ENCODE results near the gene NTM.

The NTM gene

DNA sequence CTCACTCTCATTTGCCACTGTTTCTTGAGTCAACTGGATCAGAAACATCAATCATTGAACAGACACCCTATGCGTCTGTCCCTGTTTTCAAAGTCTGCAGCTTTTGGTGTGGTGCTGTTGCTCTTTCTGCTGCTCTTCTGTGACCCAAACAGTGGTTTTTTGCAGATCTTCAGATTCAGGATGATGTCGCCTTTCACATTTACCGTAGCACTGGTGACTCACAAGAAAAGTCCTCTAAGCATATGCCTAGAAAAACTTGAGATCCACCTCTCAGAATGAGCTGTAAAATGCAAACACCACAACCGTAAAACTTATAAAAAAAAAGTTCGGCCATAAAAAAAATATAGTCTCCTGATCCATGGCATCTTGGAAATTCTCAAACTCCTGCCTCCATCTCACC is 400.4 kb downstream of the NTM start:
- no peak for DNase-seq (ENCODE audit: low spot score)

DNA sequence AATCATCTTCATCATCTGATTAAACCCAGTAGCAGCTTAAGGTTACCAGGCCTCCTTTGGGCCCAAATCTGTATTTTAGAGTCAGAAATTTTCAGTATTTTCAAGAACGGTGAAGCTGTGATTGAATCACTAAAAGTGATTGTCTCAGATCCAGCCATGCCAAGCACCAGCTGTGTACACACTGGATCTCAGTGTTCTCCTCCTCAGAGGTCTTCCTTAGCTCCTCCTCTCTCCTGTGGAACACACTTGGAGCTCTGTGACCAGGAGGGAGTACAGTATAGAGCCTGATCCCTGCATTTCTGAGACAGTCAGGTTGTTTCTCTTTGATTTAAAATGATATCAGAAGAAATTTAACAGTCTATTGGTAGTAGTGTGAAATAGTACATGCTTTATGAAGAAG is 401.1 kb downstream of the NTM start:
- no peak for DNase-seq (ENCODE audit: low spot score)

DNA sequence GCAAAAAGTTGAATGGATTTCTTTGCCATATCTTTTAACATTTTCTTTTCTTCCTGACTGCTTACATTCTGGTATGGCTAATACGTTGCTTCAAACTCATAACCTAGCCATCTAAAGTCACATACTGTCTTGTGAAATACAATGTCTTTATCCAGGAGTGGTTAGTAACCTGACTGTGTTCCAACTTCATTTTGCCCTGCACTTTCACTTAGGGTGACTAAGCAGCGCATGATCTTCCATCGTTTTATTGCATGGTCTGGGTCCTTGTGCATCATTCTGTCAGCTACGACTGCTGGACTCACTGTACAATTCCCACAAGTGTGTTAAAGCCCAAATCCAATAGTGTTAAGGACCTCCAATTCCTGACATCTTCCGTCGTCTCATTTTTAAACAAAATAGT is 403.2 kb downstream of the NTM start:
- DNase-seq (ENCODE audit: low spot score) = no peak

DNA sequence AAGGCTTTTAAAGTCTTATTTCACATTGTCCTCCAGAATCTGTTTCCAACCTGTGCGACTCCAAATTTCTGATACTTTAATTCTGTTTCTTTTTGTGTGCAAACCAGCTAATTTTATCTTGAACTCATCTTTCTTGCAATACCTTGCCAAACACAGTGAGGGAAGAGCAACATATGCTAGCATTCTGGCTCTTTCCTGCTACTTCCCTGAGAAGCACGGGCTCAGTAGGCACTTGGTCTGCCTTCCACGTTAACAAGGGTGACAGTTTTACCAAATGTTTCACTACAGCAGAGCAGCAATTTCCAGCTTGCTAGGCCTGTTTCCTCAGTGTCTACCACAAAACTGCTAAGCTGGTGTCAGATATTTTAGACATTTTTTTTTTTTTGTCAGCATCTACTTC is 405.8 kb downstream of the NTM start:
- DNase-seq (ENCODE audit: low spot score) = no peak

DNA sequence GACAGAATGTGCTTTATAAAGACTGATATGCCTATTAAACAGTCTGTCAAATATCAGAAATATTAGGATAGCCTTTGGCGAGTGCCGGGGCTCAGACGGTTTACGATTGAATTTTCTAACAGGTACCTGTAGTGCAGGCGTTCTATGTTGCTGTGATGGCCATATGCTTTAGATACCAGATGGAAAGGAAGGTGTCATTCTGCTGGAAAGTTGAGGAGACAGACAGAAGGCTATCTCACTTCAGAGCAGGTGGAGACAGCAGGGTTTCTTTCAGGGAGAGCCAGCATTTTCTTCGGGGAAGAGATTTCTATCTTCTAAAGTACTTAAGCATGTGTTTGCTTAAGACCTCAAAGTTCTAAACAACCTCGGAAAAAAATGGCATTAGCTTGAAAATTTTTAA is 415.4 kb downstream of the NTM start:
- no peak for DNase-seq (ENCODE audit: low spot score)

DNA sequence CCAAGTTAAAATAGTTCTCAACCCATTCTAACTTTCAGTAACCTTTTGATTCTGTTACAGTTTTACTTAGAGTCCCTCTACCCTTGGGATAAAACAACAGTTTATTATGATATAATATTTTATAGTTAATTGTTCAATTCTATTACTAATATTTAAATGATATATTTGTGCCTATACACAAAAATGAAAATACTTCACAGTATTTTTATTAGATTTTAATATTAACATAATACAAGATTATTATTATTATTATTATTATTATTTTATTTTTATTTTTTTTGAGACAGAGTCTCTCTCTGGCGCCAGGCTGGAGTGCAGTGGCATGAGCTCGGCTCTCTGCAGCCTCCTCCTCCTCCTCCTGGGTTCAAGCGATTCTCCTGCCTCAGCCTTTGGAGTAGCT is 416.7 kb downstream of the NTM start:
- DNase-seq (ENCODE audit: low spot score) = no peak

DNA sequence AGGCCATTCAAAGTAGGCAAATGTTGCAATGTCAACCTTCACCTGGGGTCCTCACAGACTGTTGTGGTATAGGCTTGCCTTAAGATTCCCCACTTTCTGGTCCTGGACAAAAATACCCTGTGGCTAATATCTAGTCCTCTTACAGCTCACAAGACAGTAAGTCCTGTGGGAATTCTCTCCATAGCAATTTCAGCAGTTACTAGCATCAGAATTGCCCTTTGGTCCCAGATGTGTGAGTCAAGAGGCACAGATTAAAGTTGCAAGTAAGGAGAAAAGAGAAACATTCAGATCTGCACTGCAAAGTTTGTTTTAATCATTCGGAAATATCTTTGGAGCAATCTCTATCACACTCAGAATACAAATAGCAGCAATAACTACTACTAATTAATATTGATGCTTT is 420.2 kb downstream of the NTM start:
- no peak for DNase-seq (ENCODE audit: low spot score)

DNA sequence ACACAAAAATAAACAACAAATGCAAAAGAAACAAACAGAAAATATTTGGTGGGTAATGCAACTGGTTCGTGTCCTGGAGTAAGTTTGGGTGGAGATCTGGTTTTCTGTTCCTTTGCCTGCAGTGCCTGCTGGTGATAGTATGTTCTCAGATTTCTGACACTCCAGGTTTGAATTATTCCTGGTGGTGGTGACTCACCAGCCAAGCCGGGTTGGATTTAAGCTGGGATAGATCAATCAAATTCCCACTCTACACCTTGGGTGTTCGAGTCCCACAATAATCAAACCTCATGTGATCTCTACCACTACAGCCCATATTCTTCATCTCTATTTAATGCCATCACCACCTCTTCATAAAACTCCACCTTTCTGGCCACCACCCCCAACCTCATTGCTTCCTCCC is 421.8 kb downstream of the NTM start:
- no peak for DNase-seq (ENCODE audit: low spot score)

DNA sequence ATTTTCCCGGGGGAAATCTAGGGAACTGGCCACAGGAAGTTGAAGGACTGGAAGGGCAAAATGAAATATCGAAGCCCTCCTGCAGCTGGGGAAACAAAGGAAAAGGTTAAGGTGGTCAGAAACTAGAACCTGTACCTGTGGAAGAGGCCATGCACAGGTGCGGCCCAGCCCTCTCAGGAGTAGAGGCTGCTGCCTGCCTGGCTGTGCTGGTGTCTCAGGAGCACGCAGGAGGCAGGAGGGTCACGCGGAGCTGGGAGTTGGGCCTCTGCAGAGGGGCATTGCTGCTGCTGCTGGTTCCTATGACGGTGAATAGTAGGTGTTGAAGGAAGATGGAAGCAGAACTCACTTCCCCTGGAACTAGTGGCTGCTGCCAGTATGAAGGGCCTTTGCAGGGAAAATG is 425.7 kb downstream of the NTM start:
- DNase-seq (ENCODE audit: low spot score) = no peak

DNA sequence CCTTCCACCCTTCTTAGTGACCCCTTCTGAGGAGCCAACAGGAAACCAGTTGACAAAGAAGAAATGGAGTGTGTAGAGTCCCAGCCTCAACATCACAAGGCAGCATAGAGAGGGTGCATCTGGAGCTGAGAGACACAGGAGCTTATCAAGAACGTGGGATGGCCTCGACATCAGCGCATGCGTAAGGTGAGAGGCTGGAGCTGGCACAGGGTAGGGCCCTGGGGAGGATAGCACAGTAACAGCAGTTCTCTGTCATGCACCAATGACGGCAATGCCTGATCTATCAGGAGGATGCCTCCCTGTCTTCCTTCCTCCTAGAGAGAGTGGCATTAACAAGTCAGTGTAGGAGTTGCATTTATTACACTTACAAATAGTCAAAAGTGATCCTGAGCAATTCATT is 426.1 kb downstream of the NTM start:
- DNase-seq (ENCODE audit: low spot score) = no peak

DNA sequence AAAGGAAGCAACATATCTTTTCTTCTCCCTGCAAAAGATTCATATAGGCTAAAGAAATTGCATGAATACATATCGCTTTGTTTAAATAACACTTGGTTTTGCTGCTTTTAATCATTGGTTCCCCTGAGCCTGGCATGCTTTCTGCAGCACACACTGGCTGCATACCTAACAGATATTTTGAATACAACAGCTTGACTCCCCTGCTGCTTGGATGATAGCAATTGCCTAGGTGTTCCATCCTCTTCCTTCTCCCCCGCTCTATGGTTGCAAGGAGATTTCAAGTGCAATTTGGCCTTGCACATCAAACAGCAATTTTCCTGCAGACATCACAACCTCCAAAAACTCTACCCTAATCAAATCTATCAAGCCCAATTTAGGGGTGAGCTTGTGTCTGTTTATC is 430.0 kb downstream of the NTM start:
- no peak for DNase-seq (ENCODE audit: low spot score)

DNA sequence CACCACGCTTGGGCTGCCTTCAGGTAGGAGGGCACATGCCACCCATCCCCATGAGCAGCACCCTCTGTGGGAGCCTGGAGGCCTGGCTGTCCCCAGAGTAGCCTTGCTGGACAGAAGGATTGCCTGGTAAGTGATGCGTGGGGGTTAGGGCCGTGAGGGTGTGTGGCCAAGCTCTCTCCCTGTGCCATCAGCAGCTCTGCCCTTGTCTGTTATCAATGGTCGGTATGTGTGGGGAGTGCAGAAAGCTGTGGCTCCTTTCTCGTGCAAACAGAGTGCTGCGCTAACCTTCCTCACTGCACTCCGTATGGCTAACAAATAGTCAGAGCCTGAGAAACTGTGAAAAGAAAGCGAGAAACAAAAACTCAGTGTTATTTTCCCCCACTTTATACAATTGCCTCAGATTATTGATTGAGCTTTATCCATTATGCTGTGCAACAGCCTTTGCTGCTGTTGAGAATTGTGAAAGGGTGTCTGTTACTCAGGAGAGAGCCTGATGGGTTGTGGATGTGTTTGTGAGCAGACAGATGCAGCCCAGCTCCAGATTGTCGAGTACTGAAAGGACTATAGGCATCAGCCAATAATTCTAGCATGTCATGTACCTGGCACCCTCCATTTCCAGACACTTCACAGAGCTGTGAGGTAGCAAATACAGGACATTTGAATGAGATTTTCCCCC is 432.2 kb downstream of the NTM start:
- DNase-seq (ENCODE audit: low spot score) = no peak

DNA sequence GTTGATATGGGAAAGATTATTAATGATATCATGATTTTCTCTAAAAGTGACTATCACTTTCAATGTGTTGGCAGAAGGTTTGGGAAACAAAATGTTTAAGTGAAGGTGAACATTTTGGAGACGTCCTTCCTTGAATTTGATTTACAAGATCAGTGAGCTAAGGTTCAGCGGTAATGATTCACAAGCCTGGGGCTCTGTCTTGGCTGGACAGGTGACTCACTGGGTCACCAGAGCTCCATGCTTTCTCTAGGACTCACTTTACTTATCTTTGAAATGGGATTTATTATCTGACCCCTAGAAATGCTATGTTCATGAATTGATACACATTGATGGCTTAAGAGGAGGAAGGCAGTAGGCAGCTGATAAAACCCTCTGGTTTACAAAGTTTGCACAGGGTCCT is 437.5 kb downstream of the NTM start:
- no peak for DNase-seq (ENCODE audit: low spot score)

DNA sequence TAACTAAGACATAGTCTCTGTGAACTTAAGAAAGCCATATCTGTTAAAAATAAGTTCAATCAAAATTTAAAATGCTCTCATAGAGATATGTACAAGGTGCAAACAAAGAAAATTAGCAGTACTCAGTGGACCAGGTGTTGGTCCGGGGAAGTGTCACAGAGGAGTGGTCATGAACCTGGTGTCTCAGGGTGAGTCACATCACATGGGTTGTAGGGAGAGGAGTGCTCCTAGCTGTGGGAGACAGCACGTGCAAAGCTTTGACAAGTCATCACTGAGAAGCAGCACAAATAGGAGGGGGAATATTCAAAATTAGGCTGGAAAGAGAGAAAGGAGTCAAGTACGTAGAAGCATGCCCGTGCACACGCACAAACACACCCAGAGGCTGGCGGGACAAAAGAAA is 438.1 kb downstream of the NTM start:
- no peak for DNase-seq (ENCODE audit: low spot score)

DNA sequence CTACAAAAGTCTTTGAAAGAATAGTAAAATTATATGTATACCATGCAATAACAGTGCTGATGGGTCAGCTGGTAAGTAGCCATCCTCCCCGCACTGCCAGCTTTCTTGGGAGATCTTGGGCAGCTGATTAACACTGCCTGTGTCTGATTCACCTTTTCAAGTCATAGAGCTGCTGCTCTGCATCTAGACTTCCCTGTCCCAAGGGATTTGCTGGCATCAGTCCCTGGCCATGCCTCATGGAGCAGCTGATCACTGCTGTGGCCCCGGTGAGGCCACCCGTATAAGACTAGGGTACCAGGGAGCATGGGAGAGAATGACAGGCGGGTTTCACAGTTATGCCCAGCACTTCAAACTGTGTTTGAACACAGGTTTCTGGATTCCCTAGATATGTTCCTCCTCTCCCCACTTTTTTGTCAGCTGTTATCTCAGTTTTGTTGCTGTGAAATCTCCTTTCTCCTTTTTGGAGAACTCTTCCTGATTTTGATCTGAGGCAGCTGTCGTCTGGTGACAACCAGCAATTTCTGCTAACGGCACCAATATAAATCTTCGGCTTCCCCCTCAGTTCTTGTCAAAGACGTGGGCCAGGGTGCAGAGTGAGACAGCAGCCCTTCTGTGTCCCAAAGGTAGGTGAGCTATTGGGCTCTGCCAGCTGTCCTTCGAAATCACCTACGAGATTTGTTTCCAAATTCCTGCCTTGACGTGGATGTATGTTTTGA is 438.9 kb downstream of the NTM start:
- no peak for DNase-seq (ENCODE audit: low spot score)

DNA sequence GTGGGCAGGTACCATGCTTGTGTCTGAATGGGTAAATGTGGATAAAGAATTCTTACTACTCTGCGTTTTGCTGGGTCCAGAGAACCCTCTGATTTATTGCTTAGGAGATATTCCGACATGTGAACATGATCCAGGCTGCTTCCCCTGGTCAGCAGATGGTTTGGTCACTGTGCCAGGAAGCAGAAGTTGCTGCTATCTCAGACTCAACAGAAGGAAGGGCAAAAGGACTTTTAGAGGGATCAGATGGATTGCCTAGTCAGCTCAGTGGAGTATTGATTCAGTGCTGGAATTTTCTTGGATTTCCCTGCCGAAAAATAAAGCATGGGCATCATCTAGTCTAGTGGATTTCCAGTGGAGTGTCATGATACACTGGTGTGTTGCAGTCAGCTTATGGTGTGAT is 440.1 kb downstream of the NTM start:
- DNase-seq (ENCODE audit: low spot score) = no peak

DNA sequence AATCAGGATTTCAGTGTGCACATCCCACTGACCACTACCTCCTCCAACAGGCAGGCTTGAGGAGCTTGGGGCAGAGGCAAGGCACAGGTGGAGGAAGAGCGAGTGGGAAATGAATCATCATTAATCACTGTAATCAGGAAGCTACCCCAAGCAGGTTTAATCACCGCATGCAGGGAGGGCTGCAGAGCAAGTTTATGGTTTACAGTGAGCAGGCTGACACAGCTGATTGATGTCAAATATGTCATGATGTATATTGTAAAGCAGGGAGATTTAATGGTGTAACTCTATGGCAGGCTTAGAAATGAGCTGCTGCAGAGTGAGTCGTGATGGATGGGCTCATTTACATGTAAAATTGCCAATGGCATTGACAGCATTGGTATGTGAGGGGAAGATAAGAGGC is 441.0 kb downstream of the NTM start:
- no peak for DNase-seq (ENCODE audit: low spot score)

DNA sequence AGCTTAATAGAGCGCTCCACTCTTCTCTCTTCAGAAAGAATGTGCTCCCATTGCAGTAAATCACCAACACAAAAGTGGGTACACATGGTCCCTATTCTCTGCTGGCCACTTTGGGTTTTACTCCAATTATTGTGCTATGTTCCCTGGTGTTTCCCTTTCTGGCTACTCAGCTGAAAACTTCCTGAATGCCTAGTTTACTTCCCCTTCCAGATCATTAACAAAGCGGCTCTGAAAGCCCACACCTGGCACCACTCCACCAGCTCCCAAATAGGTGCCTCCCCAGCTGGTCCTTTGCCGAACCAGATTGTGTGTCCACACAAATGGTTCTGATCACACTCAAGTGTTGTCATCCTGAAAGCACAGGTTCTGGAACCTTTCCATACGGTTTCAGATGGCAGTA is 443.7 kb downstream of the NTM start:
- no peak for DNase-seq (ENCODE audit: low spot score)

DNA sequence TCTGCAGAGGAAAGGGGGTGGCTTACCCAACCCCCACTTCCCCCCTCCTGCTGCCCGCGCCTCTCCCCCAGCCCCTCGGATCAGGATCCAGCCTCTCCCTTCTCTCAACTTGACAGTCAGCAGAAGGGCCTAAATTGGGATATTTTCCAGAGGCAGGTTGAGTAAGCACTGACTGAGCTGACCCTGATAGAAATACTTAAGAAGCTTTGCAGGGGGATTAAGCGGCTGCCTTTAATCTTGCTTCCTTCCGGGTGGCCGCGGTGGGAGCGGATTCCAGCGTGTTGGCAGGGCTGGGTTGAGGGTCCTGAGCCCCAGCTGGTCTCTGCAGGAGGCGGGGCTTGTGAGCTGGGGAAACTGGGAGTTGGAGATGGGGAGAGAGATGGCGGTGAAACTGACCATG is 445.2 kb downstream of the NTM start:
- peak; percentile 73 for DNase-seq (ENCODE audit: low spot score)

DNA sequence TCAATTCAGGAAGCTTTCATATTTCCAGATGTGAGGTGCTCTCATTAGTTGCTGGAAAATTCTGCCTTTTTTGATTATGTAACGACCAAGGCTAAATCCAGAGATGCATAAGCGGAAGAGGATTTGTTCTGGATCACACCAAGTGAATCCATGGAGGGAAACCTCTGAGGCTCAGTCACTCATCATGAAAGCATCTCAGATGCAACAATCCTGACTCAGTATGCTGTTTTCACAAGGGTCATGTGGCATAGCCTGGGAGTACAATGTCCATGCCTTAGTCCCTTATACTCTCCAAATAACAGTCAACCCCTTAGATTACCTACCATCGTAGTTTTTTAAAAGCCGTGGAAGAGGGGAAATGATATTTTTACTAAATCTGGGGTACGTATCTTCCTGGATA is 445.6 kb downstream of the NTM start:
- no peak for DNase-seq (ENCODE audit: low spot score)

DNA sequence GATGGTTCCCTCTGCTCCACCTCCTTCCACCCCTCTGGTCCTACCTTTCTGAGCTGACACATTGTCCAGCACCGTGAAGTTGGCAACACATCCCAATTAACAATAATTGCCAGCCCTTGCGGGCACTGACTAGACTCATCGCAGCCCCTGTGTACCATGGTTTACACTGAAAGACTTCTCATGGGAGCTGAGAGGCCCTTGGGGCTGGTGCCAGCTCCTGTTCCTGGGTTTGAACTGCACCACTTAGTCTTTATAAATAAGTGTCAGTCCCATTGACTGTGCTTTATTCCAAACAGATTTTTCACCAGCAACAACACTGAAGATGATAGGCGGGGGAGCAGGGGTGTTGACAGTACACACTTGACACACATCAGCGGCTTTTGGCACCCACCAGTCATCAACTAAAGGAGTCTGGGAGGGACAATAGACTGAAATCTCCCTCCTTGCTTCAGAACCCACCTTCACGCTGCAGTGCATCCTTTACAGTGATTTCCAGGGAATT is 447.3 kb downstream of the NTM start:
- DNase-seq (ENCODE audit: low spot score) = no peak

DNA sequence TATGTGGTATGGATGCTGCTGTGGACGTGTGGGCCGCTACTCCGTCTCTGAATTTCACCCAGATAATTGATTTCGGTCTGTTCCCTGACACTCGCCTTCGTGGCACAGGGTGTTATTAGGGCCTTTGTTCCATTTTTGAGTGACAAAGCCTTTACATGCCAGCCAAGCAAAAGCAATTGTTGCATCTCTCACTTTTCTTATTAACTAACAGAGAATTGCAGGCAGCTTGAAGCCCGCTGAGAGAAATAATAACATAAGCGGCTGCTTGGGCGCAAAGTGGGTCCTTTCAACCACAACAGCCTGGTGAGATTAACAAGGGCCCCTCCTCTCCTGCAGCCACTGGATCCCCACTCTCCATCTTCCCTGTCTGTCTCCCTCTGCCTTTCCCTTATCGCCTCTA is 449.4 kb downstream of the NTM start:
- no peak for DNase-seq (ENCODE audit: low spot score)

DNA sequence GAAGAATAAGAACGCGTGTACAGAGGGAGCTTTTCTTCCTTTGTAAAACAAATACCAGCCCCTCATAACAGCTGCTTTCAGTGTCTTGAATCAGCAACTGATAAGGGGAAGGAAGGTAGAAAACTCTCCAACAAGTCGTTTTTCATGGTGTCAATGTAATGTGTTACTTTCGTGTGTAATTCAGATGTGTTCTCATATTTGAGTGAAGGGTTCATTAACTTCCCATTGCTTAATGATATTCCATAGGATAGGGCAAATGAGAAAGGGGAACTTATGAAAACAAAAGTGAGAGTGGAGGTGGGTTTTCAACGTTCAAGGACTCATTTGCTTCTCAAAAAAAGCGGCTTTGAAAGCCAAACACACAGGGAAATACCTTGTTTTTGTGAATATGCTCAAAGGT is 452.1 kb downstream of the NTM start:
- DNase-seq (ENCODE audit: low spot score) = no peak

DNA sequence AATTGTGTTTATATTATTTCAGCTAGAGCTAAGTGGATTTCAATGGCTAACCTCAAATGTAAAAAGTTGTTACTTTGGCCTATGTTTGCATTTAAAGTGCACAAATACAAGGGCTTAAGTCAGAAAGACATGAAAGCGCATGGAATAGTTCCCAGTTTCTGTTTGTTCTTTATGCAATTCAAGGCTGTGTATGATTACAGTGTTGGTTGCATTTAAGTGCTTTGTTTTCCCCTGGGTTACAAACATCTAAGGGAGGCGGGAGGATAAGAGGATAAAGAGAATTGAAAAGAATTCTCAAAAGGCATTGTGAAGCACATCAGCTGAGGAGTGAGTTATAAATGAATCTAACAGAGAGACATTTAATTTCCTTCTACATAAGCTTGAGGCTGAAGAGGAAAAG is 453.4 kb downstream of the NTM start:
- no peak for DNase-seq (ENCODE audit: low spot score)
